Spleen (tissue), 11 donors: ENCODE measurements around the gene TMEM45B. TPM values are rescaled to one million over a fixed set of nuclear protein-coding genes. Genes with fewer than 3 reads are reported as not detected.

ENCODE experiments used
- DNase-seq: peaks from one replicate; pipeline ENCODE4 v3.0.0-alpha.2; 2020
- H3K27ac ChIP-seq, 8 donors: fragments of 200-600 bp; sonication (generic) in 7 of 8; 1 replicate in 4 of 8; 2 replicates in 4 of 8; pipeline versions ENCODE4 v1.5.0 to v1.8.0; 2016 to 2021; ENCODE audit warnings: inconsistent platforms in 4 of 8, mild to moderate bottlenecking in 4 of 8, moderate library complexity in 1 of 8
- H3K27me3 ChIP-seq, 7 donors: fragments of 200-600 bp; sonication (generic) in 6 of 7; replicated peaks in 1 of 7; 1 replicate in 4 of 7; 2 replicates in 3 of 7; pipeline versions ENCODE4 v1.5.0 to v1.8.0; 2016 to 2021; ENCODE audit warnings: inconsistent platforms in 3 of 7, mild to moderate bottlenecking in 1 of 7
- H3K36me3 ChIP-seq, 6 donors: fragments of 200-600 bp; sonication (generic) in 5 of 6; 1 replicate in 4 of 6; 2 replicates in 2 of 6; pipeline versions ENCODE4 v1.5.0 to v1.8.0; 2016 to 2021; ENCODE audit warnings: inconsistent platforms in 2 of 6
- H3K4me1 ChIP-seq, 6 donors: fragments of 200-600 bp; sonication (generic) in 5 of 6; 1 replicate in 3 of 6; 2 replicates in 3 of 6; pipeline versions ENCODE4 v1.5.0 to v1.8.0; 2016 to 2021; ENCODE audit warnings: inconsistent platforms in 3 of 6
- H3K4me3 ChIP-seq, 8 donors: fragments of 200-600 bp; sonication (generic) in 7 of 8; 1 replicate in 4 of 8; 2 replicates in 4 of 8; pipeline versions ENCODE4 v1.5.0 to v1.8.0; 2016 to 2021; ENCODE audit warnings: inconsistent platforms in 4 of 8, mild to moderate bottlenecking in 4 of 8, moderate library complexity in 2 of 8
- H3K9me3 ChIP-seq, 8 donors: fragments of 200-600 bp; sonication (generic) in 7 of 8; 1 replicate in 4 of 8; 2 replicates in 4 of 8; pipeline versions ENCODE4 v1.5.0 to v1.8.0; 2016 to 2021; ENCODE audit warnings: inconsistent platforms in 4 of 8
- CTCF ChIP-seq, 11 experiments: fragments of 200-600 bp in 7 of 11; fragments of 450-650 bp in 4 of 11; sonication (generic) in 4 of 11; IDR thresholded peaks in 8 of 11; conservative IDR thresholded peaks in 3 of 11; 1 replicate in 7 of 11; 2 replicates in 4 of 11; pipeline versions ENCODE4 v1.4.0 to v1.8.0; 2016 to 2021; ENCODE audit warnings: antibody characterized with exemption in 11 of 11, inconsistent platforms in 4 of 11, mild to moderate bottlenecking in 1 of 11
- POLR2A ChIP-seq, 3 donors: fragments of 450-650 bp; IDR thresholded peaks; one replicate each; pipeline ENCODE4 v1.5.1; 2017; ENCODE audit warnings: antibody characterized with exemption in 3 of 3, mild to moderate bottlenecking in 1 of 3
- POLR2AphosphoS5 ChIP-seq, 3 donors: sonication (generic); formaldehyde crosslinking; IDR thresholded peaks; one replicate each; pipeline ENCODE4 v1.5.1; 2017; ENCODE audit warnings: antibody characterized with exemption in 3 of 3
- WGBS, 5 donors: extraction: QIAGEN DNeasy Blood & Tissue Kit in 3 of 5; methylation state at CpG; one replicate each; pipeline versions ENCODE4 v1.1.5 to v1.1.7; 2013 to 2018; 5-methylcytosine and 5-hydroxymethylcytosine counted together
- intact Hi-C: fragments of 100-400 bp; cut with DNase I; formaldehyde crosslinking; loops from one replicate; pipeline ENCODE4 v1.15.0; 2023; ENCODE audit warnings: low total_unique reads
- polyA plus RNA-seq, 3 donors: library from polyadenylated mRNA; stranded (reverse); fragments of 200-250 nt; gene quantifications; one replicate each; pipeline ENCODE4 v1.2.1, GENCODE V29; 2013
- total RNA-seq, 7 donors: library from RNA; depleted of rRNA in 3 of 7; stranded (reverse); fragments of >200 nt in 3 of 7; fragmentation: NEBNext Ultra II Directional in 4 of 7; extraction: Animal tissue kit (Norgen Biotek cat#: 25700) in 4 of 7; gene quantifications; one replicate each; pipeline versions ENCODE4 v1.1.0 to v1.2.1, GENCODE V29; 2016 to 2021
- donor health status: healthy with polysubstance abuse.
- donor health status: DM: no; HTN: no; CAD: no; lungs with moderate emphysema.
- donor health status: DM: no; HTN: no; CAD: no.
- donor health status: Bipolar disorder and iron deficiency.
- donor health status: healthy.
- donor health status: DM: no; HTN: no; CAD: no.
- donor health status: DM: yes; HTN: yes; CAD: no.

Gene TMEM45B
- total and polyA plus RNA-seq, 10 donors, result 0.05 to 5.1 (median 0.67) TPM

- H3K9me3 ChIP-seq, result no peaks in the 10 kb centered on the region
- 93 to 96% (median 95%) methylated on average over 12 of the region's 12 CpGs for WGBS, 5 donors
- no peaks in the 10 kb centered on the region for H3K27me3 ChIP-seq
- H3K36me3 ChIP-seq, result peaks cover 17 to 100% (median 93%) of the 10 kb centered on the region in 6 donors
- intact Hi-C loops, result no loop called here
- no peak overlapping the region for H3K27ac ChIP-seq
- DNase-seq, result no peak
- no peaks in the 10 kb centered on the region for H3K4me1 ChIP-seq
- TF ChIP-seq POLR2AphosphoS5 (IDR thresholded peaks at IDR 0.05), result peak in 1 of 3 donors; percentile 22
- TF ChIP-seq POLR2A (IDR thresholded peaks at IDR 0.05), result no peak
- no peak overlapping the region for H3K4me3 ChIP-seq
These were observed 69.7 kb downstream of the TMEM45B start for GRCh38 chr11:129885381-129885780.

GRCh38 chr11:129888451-129888850 is 72.8 kb downstream of the TMEM45B start:
- Histone ChIP-seq H3K27ac (no peak overlapping the region), H3K4me1 (peaks cover 0 to 10% (median under 1%) of the 10 kb centered on the region in 6 donors), H3K4me3 (no peak overlapping the region), H3K9me3 (no peaks in the 10 kb centered on the region), H3K36me3 (peaks cover 15 to 99% (median 83%) of the 10 kb centered on the region in 6 donors), H3K27me3 (no peaks in the 10 kb centered on the region)
- WGBS, 5 donors, result 66 to 72% (median 69%) methylated on average over 5 of the region's 5 CpGs
- TF ChIP-seq POLR2AphosphoS5 (IDR thresholded peaks at IDR 0.05) (no peak), CTCF (IDR thresholded peaks at IDR 0.05 in 8 of 11, conservative IDR thresholded peaks at IDR 0.05 in 3 of 11) (no peak), POLR2A (IDR thresholded peaks at IDR 0.05) (no peak)
- DNase-seq, result no peak
- intact Hi-C loops, result no loop called here

- peaks cover 0 to 33% (median 21%) of the 10 kb centered on the region in 6 donors for H3K4me1 ChIP-seq
- H3K27me3 ChIP-seq, result no peaks in the 10 kb centered on the region
- H3K27ac ChIP-seq, result peak overlapping the region; percentile 73 to 91 (median 83)
- no peak for DNase-seq
- peaks cover 2 to 47% (median 24%) of the 10 kb centered on the region in 6 donors for H3K36me3 ChIP-seq
- H3K9me3 ChIP-seq, result no peaks in the 10 kb centered on the region
- H3K4me3 ChIP-seq, result peak overlapping the region; percentile 66 to 91 (median 86)
- WGBS, 5 donors, result 22 to 30% (median 28%) methylated on average over 13 of the region's 13 CpGs
- TF ChIP-seq CTCF (IDR thresholded peaks at IDR 0.05 in 8 of 11, conservative IDR thresholded peaks at IDR 0.05 in 3 of 11) (no peak), POLR2A (IDR thresholded peaks at IDR 0.05) (no peak), POLR2AphosphoS5 (IDR thresholded peaks at IDR 0.05) (no peak)
- intact Hi-C loops, result no loop called here
These were observed 78.9 kb downstream of the TMEM45B start for GRCh38 chr11:129894278-129895125.

DNA sequence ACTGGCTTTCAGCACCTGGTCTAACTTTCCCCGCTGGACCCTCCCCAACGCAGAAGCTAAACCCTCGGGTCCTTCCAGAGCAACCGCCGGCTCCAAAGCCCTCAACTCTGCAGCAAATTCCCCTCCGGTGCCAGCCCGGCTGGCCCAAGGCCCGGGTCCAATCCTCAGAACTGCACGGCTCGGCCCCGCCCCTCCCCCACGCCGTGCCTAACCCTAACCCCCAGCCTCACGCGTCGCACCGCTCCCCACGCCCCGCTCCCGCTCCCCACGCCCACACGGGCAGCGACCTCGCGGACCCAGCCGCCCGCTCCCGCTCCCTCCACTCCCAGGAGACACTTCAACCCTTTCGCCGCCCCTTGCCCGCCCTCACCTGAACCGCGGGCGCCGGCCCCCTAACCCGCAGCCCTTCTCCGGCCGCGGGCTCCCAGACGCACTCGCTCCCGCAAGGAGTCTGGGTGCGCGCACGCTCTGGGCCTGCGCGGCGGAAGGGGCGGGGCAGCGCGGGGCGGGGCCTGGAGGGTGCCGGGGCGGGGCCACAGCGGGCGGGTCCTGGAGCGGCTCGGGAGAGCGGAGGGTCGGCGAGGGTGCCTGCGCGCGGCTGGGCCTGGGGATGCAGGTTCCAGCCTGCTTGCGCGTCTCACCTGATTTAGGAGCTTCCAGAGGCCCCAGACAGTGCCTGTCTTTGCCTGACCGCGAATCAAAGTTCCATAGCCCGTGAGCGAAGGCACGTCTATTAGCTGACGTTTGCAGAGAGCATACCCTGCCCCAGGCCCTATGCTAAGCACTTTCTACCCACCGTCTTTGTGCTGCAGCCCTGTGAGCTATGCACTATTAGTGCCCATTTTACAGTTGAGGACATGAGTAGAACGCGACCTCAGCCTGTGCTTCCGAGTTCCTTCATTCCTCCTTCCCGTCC is 79.7 kb downstream of the TMEM45B start, which contains the start of gene NFRKB:
Gene NFRKB, minus strand, starts transcription at position 453 of the 916 bp plus-strand sequence. CDS start 2,729 bp downstream, outside the sequence.
- Histone ChIP-seq H3K4me1 (peaks cover 0 to 33% (median 21%) of the 10 kb centered on the region in 6 donors), H3K36me3 (peaks cover 2 to 47% (median 22%) of the 10 kb centered on the region in 6 donors), H3K27ac (peak within 1 kb of the TSS; percentile 73 to 91 (median 83)), H3K4me3 (peak within 1 kb of the TSS; percentile 66 to 91 (median 86)), H3K9me3 (no peaks in the 10 kb centered on the region), H3K27me3 (no peaks in the 10 kb centered on the region)
- 1 to 4% (median 2%) methylated on average over 42 to 77 of the region's 77 CpGs for WGBS, 5 donors
- DNase-seq, result peak; percentile 98
- intact Hi-C loops, result no loop called here
- TF ChIP-seq POLR2A (IDR thresholded peaks at IDR 0.05) (peak in 2 of 3 donors; percentile 15 to 47), POLR2AphosphoS5 (IDR thresholded peaks at IDR 0.05) (peak; percentile 89 to 91 (median 90)), CTCF (IDR thresholded peaks at IDR 0.05 in 8 of 11, conservative IDR thresholded peaks at IDR 0.05 in 3 of 11) (peak in 1 of 11 experiments; percentile 11)
